Activated gamma-delta T cell treated with Interleukin-2 at 50 U/mL for 16 hours (primary cell): Measurements from ENCODE around the gene SLC18A2.

Source experiments
- DNase-seq: peaks from one replicate; pipeline ENCODE4 v3.0.0-alpha.2; 2020

The SLC18A2 gene

GRCh38 chr10:117239051-117239450 is 1.9 kb upstream of the SLC18A2 start:
- no peak for DNase-seq

DNA sequence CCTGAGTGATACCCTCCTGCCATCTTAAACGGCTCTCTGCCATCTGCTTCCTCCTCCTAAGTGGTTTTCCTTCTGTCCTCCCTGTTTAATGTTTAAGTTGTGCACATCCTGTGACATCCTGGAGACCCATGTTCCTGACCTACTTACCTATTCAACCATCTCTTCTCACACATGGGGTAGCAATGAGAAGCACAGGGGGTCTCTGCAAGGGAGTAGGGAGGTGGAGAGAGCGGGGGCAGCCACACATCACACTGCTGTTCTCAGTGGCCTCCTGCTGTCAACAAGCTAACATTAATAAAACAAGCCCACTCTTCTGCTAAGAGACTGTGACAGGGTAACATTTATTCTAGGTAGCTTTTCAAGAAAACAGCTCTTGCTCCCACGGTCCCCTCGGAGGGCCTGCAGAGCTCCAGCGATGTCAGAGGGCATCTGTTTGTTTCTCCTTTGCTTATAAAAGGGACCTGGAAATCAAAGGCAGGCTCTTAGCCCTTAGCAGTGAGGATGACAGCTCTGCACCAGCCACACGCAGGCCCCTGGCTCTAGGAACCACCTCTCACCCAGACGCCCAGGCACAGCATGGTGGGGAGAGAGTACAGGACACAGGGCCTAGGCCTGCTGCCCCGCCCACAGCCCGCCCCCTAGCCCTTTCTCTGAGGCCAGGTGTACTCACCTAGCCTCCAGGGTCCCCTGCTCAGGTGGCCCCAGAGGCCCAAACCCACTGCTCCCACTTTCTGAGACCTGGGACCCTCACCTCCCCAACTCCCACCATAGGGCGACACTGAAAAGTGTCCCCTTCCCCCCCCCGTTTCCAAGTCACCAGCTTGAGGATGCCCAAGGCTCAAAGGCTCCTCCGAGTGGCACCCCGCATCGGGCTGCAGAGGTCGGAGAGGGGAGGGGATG is 943 bp upstream of the SLC18A2 start:
- no peak for DNase-seq

DNA sequence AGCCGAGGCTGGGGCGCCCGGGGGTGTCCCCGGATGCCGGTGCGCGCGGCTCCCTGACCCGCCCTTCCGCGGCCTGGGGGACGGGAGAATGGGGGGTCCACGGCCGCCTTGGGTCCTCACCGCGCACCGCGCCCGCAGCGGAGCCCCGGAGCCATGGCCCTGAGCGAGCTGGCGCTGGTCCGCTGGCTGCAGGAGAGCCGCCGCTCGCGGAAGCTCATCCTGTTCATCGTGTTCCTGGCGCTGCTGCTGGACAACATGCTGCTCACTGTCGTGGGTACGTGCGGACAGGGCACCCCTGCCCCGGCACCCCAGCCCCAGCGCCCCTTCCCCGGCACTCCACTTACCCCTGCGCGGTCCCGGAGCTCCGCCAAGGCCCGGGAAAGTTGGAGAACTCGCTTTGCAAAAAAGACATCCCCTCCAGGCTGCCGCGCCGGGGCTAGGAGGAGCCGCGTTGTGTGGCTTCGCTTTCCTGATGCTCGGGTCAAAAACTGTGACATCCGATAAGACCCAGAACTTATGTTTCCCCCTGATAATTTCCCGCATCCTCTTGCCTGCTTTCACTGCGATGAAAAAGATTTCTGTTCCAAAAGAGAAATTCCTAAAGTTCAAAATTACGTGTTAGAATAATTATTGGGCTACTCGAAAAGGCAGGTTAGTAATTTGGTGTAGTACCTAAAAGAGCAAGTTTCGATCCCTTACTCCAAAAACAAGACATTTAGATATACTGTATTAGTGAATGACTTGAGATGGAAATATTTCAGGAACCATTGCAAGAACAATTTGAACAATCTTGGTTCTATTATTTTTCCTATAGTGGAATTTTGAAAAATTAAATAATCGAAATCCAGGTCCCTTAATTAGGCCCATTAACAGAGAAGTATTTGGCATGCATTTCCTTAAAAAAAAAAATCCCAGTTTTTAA is 888 bp downstream of the SLC18A2 start:
- no peak for DNase-seq

GRCh38 chr10:117242463-117242832 is 1.5 kb downstream of the SLC18A2 start:
- DNase-seq: no peak

DNA sequence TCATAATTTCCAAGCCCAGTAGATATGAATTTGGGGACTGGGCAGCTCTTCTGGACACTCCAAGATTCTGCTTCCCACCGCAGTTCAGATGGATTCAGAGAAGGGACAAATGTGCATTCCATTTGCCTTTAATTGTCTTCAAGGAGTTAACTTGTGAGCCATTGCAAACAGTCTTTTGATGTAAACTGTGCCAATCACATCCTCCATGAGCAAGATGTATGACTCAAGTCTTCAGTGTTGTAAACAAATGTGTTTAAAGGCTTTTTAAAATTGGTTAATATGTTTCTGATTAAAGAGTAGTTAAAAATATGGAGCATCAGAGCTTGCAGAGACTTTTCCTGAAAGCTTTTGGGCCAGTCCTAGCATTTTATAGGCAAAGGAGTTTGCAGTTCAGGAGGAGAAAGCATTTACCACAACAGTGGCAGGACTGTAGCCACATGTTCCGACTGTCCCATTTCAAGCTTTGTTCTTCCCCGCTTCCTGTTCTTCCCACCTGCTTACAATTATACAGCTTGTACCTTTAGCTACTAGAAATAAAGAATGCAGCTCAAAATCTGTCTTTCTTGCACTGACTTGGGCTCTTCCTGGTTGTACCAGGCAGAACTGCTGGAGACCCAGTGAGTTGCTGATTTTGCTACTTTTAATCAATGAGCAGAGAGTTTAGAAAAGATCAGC is 6.2 kb downstream of the SLC18A2 start:
- DNase-seq: no peak

GRCh38 chr10:117248750-117249465 is 8.0 kb downstream of the SLC18A2 start:
- no peak for DNase-seq

DNA sequence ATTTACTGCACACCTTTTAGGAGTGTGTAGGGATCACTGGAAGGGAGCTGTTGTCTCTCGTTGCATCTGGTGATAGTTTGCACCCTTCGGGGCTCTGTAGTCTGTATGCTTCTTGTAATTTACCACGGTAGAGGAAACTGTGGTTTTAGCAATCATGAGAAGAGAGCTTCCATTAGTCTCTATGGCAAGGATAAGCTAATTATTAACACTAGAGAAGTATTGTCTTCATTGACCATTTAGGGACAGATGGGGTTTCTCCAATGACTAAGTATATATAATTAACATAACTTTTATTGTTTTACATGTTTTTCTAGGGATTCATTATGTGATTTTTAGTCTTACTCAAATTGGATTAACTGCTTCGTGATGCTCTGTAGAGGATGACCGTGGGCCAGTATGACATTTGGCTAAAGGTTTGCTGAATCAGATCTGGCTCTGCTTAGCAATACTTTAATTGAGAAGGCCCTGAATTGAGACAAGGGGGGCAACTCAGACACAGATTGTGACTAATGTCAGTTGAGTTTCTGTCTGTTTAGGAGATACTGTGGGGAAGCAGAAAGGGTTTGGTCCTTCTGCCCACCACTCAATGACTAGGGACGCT is 8.7 kb downstream of the SLC18A2 start:
- no peak for DNase-seq

DNA sequence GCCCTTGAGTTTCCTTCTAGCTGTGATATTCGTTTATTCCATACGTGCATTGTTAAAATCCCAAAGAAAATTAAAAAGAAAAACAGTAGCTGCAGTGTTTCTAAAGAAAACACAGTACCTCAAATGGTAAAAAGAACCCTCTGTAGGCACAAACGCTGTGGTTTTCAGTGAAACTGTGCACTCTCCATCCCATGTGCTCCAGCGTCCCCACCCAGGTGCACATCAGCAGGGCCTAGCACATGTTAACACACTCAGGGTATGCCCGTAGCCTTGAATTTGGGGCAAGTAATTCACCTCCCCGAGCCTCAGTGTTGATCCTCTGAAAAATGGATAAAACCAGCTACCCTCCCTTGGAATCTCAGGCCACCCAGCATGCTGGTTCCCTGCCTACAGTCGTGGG is 9.5 kb downstream of the SLC18A2 start:
- no peak for DNase-seq

DNA sequence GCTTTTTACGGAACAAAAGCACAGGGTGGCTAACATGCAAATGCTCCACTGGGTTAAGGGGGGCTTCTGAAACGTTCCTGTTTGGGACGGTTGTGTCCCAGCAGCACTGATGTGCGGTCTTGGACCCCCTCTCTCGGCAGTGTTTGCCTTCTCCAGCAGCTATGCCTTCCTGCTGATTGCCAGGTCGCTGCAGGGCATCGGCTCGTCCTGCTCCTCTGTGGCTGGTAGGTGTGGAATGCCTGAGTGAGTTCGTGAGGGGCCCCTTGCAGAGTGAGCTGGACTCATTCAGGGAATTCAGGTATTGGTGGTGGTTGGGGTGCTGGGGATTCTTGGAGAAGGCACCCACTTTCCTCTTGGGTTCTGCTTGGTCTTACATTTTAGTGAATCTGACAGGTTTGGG is 13.0 kb downstream of the SLC18A2 start:
- no peak for DNase-seq

DNA sequence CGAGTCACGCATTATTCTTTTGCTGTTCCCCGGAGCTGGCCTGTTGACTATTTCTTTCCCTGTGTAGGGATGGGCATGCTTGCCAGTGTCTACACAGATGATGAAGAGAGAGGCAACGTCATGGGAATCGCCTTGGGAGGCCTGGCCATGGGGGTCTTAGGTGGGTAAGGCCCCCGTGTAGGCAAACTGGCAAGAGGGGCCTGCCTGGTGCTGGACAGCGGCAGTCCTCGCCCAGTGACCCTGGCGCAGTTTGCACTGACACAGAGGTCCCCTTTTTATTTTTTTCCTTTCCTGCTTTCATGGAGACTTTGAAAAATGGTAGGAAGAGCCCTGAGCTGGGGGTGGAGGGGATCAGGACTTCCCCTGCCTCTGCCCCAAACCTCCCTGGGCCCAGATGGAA is 13.4 kb downstream of the SLC18A2 start:
- no peak for DNase-seq

DNA sequence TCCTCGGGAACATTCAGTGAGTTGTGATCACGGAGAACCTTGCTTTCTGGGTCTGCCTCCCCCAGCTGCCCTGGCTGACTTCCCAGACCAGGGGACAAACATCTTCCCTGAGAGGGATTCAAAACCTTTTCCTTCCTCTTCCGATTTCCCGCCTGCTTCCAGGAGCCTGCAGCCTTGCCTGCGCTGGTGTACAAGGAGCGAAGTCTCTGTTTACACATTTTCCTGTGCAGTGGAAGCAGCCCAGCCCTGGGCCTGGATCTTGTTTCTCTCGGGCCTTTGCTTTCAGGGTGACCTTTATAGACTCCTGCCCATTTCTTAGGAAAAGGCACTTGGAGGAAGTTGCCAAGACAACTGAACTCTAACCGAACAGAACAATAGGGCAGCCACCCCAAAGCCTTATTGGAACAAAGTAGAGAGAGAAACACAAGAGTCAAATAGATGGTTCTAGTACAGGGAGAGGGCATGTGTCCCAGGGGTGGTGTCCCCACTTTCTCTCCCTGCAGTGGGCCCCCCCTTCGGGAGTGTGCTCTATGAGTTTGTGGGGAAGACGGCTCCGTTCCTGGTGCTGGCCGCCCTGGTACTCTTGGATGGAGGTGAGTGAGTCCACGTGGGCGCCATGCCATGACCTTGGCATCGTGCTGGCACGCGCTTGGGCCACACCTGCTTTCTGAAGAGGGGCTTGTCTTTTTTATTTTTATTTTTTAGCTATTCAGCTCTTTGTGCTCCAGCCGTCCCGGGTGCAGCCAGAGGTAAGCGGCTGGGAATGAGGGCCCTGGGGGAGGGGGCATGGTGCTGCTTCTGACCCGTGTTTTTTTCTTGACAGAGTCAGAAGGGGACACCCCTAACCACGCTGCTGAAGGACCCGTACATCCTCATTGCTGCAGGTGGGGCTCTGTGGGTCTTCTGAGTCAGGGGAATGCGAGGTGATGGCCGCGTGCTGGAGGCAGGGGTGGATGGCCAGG is 14.1 kb downstream of the SLC18A2 start:
- DNase-seq: no peak

DNA sequence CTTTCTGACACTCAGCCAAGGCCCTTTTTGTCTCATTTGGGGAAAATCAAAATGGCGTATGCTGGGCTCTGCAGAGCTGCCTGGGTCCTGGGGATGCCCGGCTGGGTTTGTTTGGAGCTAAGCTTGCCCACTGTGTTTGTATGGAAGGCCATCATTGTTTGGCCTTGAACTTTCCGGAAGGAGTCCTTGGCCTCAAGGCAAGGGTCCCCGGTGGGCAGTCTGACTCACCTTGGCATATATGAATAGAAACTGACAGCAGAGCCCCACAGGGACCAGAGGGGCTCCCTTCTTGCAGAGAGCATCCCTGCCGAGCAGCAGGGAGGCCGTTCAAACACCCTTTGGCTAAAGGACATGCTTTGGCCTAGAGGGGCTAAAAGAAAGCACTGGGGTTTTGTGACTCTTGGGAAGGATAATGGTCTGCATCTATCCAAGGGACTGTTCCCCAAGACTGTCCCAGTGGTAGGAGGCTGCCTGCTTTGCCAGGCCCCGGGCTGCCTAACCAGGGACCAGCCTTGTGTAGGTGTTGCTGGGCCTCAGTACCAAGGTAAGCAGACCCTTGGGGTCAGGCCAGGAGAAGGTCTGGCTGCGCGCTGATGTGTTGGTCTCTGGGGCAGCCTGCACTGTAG is 15.0 kb downstream of the SLC18A2 start:
- DNase-seq: no peak

DNA sequence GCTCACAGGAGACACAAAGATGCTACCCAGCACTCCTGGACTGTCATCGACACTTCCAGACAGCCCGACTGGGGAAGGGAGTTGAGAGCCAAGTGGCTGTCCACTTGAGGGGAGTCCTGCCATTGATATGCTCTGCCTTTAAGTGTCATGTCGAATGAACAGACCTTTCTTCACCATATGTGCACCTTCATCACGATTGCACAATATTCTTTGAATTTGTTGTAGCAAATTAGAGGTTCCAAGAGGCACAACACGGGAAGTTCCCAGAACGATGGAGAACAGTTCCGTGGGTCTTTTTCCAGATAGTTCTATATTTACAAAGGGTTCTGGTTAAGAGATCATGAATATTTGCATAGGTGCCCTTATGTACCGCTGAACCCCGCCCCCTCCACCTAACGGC is 16.0 kb downstream of the SLC18A2 start:
- no peak for DNase-seq

DNA sequence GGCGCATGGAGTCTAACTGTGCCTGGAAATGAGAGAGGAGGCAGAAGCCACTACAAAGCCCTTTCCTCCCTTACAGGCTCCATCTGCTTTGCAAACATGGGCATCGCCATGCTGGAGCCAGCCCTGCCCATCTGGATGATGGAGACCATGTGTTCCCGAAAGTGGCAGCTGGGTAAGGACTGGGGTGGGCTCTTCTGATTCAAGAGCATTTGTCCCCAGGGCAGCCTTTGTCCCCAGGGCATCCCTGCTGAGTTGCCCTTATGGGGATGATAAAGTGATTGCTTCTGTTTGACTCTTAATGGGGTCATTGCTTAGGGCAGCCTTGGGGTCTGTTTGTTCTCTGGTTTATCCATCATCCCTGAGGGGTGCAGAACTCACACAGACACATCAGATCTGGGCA is 16.8 kb downstream of the SLC18A2 start:
- DNase-seq: no peak

DNA sequence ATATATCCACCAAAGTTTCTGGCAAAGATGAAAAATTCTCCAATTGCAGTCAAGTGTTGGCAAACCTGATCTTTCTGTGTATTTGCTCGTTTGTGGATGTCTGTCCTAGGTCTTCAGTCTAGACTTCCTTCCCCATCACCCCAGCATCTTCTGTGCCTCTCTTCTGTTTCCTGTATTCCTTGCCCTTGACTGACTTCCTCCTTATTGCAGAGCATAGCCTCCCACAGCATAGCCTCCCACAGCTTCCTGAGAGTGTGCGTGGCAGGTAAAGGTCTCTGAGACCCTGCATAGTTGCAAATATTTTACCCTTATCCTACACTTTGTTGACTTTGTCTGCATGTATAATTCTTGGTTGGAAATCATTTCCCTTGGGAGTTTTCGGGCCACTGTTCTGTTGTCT is 18.4 kb downstream of the SLC18A2 start:
- no peak for DNase-seq

DNA sequence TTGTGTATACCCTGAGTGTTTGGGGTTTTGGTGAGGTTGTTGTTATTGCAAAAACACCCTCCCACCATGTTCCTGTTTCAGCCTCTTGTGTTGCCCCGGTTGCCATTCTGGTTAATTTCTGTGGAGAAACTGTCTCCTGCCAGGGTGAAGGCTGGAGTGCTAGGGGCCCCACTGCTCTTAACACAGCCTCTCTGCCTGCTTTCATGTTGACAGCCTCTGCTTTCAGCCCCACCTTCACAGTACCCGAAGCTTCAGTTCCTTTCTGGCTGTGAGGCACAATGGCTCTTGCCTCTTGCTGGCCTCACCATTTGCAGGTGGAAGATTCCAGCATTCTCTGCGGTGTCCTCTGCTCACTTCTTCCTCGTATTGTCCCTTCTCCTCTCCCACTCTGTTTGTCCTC is 19.2 kb downstream of the SLC18A2 start:
- no peak for DNase-seq

GRCh38 chr10:117261501-117261900 is 20.6 kb downstream of the SLC18A2 start:
- DNase-seq: no peak

DNA sequence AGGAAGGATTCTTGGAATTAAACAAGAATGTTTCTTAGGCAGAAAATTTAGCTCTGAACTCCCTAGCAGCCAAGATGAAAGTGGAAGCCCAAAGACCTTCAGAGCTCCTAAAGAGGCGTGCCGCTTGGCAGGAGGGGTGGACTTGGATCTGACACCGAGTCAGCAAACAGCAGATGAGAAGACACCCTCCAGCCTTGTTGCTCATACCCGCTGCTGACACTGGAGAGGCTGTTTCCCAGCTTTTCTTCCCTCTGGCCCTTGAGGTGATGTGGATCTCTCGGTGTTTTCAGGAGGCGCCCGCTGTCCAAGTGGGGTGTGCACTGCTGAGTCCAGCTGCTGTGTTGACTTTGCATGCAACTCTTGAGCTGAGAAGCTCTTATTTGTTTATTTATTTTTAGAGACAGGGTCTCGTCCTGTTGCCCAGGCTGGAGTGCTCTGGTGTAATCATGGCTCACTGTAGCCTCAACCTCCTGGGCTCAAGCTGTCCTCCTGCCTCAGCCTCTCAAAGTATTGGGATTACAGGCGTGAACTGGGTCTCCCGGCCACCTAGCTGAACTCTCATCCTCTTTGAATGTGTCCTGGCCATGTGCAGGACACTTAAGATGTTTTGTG is 21.5 kb downstream of the SLC18A2 start:
- DNase-seq: no peak

- DNase-seq: no peak
Observed at GRCh38 chr10:117262903-117263293, 22.0 kb downstream of the SLC18A2 start.

DNA sequence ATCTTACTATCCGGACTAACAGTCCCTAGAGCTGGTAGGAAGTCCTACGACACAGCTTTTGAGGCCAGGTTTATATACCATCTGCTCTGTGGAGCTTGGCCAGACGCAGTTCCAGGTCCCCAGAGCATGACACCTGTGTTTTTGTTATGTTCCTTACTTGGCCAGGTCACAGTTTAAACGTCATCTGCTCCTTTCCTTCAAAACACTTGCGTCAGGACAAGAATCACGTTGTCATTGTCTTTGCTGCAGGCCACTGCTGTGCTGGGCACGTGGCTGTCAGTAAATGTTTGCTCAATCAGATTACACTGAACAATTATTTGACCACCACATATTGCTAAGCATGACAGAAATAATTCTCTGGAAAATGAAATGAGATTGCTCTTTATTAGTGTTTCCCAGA is 23.9 kb downstream of the SLC18A2 start:
- DNase-seq: no peak
